Measurements from ENCODE around the gene DMD. TPM values are rescaled to one million over a fixed set of nuclear protein-coding genes. Genes with fewer than 3 reads are reported as not detected.

DMD gene
- total and polyA plus RNA-seq, 2 experiments from 2014 or later = 1.5 to 2.0 TPM

GRCh38 chrX:32871636-32872035 lies 339.7 kb downstream of the DMD start:
- H3K9ac ChIP-seq = no peak overlapping the region
- WGBS, 2 experiments (ENCODE audit: low coverage in 1 of 2, low lambda C conversion rate in 2 of 2, missing lambda C conversion rate in 2 of 2) = 0 to 14% methylated on average over 3 of the region's 3 CpGs
- H3K36me3 ChIP-seq (ENCODE audit: low read depth) = no peaks in the 10 kb centered on the region
- no peaks in the 10 kb centered on the region for H3K79me2 ChIP-seq (ENCODE audit: insufficient read depth)
- in situ Hi-C loops (cut with MboI) = no loop called here
- H3K9me3 ChIP-seq (ENCODE audit: low read depth) = no peaks in the 10 kb centered on the region
- no peak overlapping the region for H2AFZ ChIP-seq
- H3K4me3 ChIP-seq = no peak overlapping the region
- no peak for TF ChIP-seq EZH2 (IDR thresholded peaks at IDR 0.05; ENCODE audit: insufficient read depth, poor library complexity, severe bottlenecking)
- TF ChIP-seq EZH2phosphoT487 (IDR thresholded peaks at IDR 0.05; ENCODE audit: insufficient read depth, low read depth) = no peak
- H3K9me2 ChIP-seq (ENCODE audit: insufficient read depth) = no peaks in the 10 kb centered on the region
- H4K20me1 ChIP-seq (ENCODE audit: insufficient read depth) = no peaks in the 10 kb centered on the region
- no peaks in the 10 kb centered on the region for H3K27me3 ChIP-seq (replicated peaks; ENCODE audit: insufficient read depth)
- no peak overlapping the region for H3K4me2 ChIP-seq (ENCODE audit: unreplicated experiment)
- H3F3A ChIP-seq (ENCODE audit: insufficient read depth) = no peaks in the 10 kb centered on the region
- no peaks in the 10 kb centered on the region for H3K4me1 ChIP-seq (ENCODE audit: insufficient read depth)
- no peak overlapping the region for H3K27ac ChIP-seq
- no peak for DNase-seq

GRCh38 chrX:32868524-32868895 lies 342.8 kb downstream of the DMD start:
- TF ChIP-seq EZH2phosphoT487 (IDR thresholded peaks at IDR 0.05; ENCODE audit: insufficient read depth, low read depth) = no peak
- TF ChIP-seq EZH2 (IDR thresholded peaks at IDR 0.05; ENCODE audit: insufficient read depth, poor library complexity, severe bottlenecking) = no peak
- H2AFZ ChIP-seq = no peak overlapping the region
- in situ Hi-C loops (cut with MboI) = no loop called here
- H3K9me2 ChIP-seq (ENCODE audit: insufficient read depth) = no peaks in the 10 kb centered on the region
- no peaks in the 10 kb centered on the region for H3K79me2 ChIP-seq (ENCODE audit: insufficient read depth)
- H4K20me1 ChIP-seq (ENCODE audit: insufficient read depth) = no peaks in the 10 kb centered on the region
- H3K9ac ChIP-seq = no peak overlapping the region
- H3K27ac ChIP-seq = no peak overlapping the region
- 43 to 45% methylated on average over 3 to 5 of the region's 6 CpGs for WGBS, 2 experiments (ENCODE audit: low coverage in 1 of 2, low lambda C conversion rate in 2 of 2, missing lambda C conversion rate in 2 of 2)
- H3K36me3 ChIP-seq (ENCODE audit: low read depth) = no peaks in the 10 kb centered on the region
- no peak overlapping the region for H3K4me3 ChIP-seq
- no peaks in the 10 kb centered on the region for H3K9me3 ChIP-seq (ENCODE audit: low read depth)
- H3K27me3 ChIP-seq (replicated peaks; ENCODE audit: insufficient read depth) = no peaks in the 10 kb centered on the region
- no peaks in the 10 kb centered on the region for H3K4me1 ChIP-seq (ENCODE audit: insufficient read depth)
- H3K4me2 ChIP-seq (ENCODE audit: unreplicated experiment) = no peak overlapping the region
- H3F3A ChIP-seq (ENCODE audit: insufficient read depth) = no peaks in the 10 kb centered on the region
- DNase-seq = no peak

- WGBS, 2 experiments (ENCODE audit: low coverage in 1 of 2, low lambda C conversion rate in 2 of 2, missing lambda C conversion rate in 2 of 2) = 52 to 65% methylated on average over 7 to 16 of the region's 17 CpGs
- Histone ChIP-seq H4K20me1 (ENCODE audit: insufficient read depth) (no peaks in the 10 kb centered on the region), H3K4me2 (ENCODE audit: unreplicated experiment) (no peak overlapping the region), H3K4me3 (no peak overlapping the region), H3K79me2 (ENCODE audit: insufficient read depth) (no peaks in the 10 kb centered on the region), H3K9me3 (ENCODE audit: low read depth) (no peaks in the 10 kb centered on the region), H3K9ac (no peak overlapping the region), H2AFZ (no peak overlapping the region), H3F3A (ENCODE audit: insufficient read depth) (no peaks in the 10 kb centered on the region), H3K36me3 (ENCODE audit: low read depth) (no peaks in the 10 kb centered on the region), H3K9me2 (ENCODE audit: insufficient read depth) (no peaks in the 10 kb centered on the region), H3K27ac (no peak overlapping the region), H3K27me3 (replicated peaks; ENCODE audit: insufficient read depth) (no peaks in the 10 kb centered on the region), H3K4me1 (ENCODE audit: insufficient read depth) (no peaks in the 10 kb centered on the region)
- no peak for DNase-seq
- TF ChIP-seq EZH2phosphoT487 (IDR thresholded peaks at IDR 0.05; ENCODE audit: insufficient read depth, low read depth) (no peak), EZH2 (IDR thresholded peaks at IDR 0.05; ENCODE audit: insufficient read depth, poor library complexity, severe bottlenecking) (no peak)
- in situ Hi-C loops (cut with MboI) = no loop called here
Measured at GRCh38 chrX:32867781-32868523, 343.4 kb downstream of the DMD start.

GRCh38 chrX:32852203-32852602 lies 359.1 kb downstream of the DMD start:
- WGBS, 2 experiments (ENCODE audit: low coverage in 1 of 2, low lambda C conversion rate in 2 of 2, missing lambda C conversion rate in 2 of 2) = 0% methylated on average over 1 of the region's 1 CpG

More at GRCh38 chrX:32852203-32852602, 359.1 kb downstream of the DMD start:
- DNase-seq = no peak
- Histone ChIP-seq H3K36me3 (ENCODE audit: low read depth) (no peaks in the 10 kb centered on the region), H3K79me2 (ENCODE audit: insufficient read depth) (no peaks in the 10 kb centered on the region), H3F3A (ENCODE audit: insufficient read depth) (no peaks in the 10 kb centered on the region), H3K27me3 (replicated peaks; ENCODE audit: insufficient read depth) (no peaks in the 10 kb centered on the region), H3K27ac (no peak overlapping the region), H3K9me3 (ENCODE audit: low read depth) (no peaks in the 10 kb centered on the region), H3K9ac (no peak overlapping the region), H2AFZ (no peak overlapping the region), H4K20me1 (ENCODE audit: insufficient read depth) (no peaks in the 10 kb centered on the region), H3K4me2 (ENCODE audit: unreplicated experiment) (no peak overlapping the region), H3K4me1 (ENCODE audit: insufficient read depth) (no peaks in the 10 kb centered on the region), H3K4me3 (no peak overlapping the region), H3K9me2 (ENCODE audit: insufficient read depth) (no peaks in the 10 kb centered on the region)
- in situ Hi-C loops (cut with MboI) = no loop called here
- TF ChIP-seq EZH2phosphoT487 (IDR thresholded peaks at IDR 0.05; ENCODE audit: insufficient read depth, low read depth) (no peak), EZH2 (IDR thresholded peaks at IDR 0.05; ENCODE audit: insufficient read depth, poor library complexity, severe bottlenecking) (no peak)

Measured in GM23248 (cell line).